ENCODE results near the gene DEFB110.

- TF ChIP-seq EZH2 (IDR thresholded peaks at IDR 0.05; ENCODE audit: low read length, missing control alignments), result no peak
- TF ChIP-seq, protein P1, sequence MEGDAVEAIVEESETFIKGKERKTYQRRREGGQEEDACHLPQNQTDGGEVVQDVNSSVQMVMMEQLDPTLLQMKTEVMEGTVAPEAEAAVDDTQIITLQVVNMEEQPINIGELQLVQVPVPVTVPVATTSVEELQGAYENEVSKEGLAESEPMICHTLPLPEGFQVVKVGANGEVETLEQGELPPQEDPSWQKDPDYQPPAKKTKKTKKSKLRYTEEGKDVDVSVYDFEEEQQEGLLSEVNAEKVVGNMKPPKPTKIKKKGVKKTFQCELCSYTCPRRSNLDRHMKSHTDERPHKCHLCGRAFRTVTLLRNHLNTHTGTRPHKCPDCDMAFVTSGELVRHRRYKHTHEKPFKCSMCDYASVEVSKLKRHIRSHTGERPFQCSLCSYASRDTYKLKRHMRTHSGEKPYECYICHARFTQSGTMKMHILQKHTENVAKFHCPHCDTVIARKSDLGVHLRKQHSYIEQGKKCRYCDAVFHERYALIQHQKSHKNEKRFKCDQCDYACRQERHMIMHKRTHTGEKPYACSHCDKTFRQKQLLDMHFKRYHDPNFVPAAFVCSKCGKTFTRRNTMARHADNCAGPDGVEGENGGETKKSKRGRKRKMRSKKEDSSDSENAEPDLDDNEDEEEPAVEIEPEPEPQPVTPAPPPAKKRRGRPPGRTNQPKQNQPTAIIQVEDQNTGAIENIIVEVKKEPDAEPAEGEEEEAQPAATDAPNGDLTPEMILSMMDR (conservative IDR thresholded peaks at IDR 0.05 in 1 of 2, IDR thresholded peaks at IDR 0.05 in 1 of 2; ENCODE audit: low read depth in 1 of 2, low read length in 2 of 2), result no peak
Measured at GRCh38 chr6:50003139-50003538, 18.7 kb downstream of the DEFB110 start.
